AG09319 (cell line): ENCODE measurements around the gene RAB4A.
A peak's percentile ranks its signal among the peaks of the same experiment; 100 is the strongest.

Experiments
- DNase-seq: peaks from one replicate; pipeline ENCODE4 v3.0.0-alpha.2; 2010; ENCODE audit warnings: low read depth; ENCODE audit errors: extremely low read depth
- TF ChIP-seq, protein P1 (sequence below): IDR thresholded peaks from 2 replicates; pipeline ENCODE4 v1.5.1; 2011; ENCODE audit warnings: low read depth, mild to moderate bottlenecking, inconsistent platforms, low read length, moderate library complexity

The RAB4A gene, protein sequence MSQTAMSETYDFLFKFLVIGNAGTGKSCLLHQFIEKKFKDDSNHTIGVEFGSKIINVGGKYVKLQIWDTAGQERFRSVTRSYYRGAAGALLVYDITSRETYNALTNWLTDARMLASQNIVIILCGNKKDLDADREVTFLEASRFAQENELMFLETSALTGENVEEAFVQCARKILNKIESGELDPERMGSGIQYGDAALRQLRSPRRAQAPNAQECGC

DNA sequence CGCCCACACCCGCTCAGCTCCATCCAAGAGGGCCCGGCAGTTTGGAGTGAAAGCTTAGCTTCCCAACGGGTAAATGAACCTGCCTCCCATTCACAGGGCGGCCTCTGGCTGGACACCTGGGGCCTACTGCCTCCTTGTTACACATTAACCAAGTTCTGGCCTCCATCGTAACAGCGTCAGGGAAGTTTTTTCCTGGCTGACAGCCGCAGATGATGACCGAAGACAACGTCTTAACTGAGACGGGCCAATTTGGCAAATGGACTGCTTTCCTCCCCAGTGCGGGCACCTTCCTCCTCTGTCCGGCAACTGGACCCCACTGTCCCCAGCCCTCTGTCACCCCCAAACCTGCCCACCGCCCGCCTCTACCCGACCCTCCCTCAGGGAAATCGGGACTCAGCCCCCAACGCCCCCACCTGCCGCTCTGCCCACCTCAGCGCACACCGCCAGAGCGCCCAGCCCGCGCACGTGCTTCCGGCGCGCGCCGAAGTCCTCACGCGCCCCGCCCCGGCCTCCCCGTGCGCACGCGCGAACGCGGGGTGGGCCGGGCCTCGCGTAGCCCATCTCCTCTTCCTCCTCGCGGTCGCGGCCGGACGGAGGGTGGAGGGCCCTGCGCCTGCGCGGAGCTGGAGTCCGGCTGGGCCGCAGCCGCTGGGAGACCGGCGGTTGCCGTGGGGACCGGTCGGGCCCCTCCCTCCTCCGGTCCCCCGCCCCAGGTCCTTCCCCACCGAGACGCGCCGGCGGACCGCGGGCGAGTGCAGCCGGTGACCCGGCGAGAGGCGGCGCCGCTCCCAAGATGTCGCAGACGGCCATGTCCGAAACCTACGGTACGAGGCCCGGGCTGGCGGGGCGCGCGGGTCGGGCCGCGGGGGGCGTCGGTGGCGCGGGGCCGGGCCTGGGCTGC, at the start of gene RAB4A:
RAB4A (plus strand) TSS at position 565 of the 901 bp plus-strand sequence; CDS start at position 794, 229 bp downstream.
- TF ChIP-seq, protein P1, sequence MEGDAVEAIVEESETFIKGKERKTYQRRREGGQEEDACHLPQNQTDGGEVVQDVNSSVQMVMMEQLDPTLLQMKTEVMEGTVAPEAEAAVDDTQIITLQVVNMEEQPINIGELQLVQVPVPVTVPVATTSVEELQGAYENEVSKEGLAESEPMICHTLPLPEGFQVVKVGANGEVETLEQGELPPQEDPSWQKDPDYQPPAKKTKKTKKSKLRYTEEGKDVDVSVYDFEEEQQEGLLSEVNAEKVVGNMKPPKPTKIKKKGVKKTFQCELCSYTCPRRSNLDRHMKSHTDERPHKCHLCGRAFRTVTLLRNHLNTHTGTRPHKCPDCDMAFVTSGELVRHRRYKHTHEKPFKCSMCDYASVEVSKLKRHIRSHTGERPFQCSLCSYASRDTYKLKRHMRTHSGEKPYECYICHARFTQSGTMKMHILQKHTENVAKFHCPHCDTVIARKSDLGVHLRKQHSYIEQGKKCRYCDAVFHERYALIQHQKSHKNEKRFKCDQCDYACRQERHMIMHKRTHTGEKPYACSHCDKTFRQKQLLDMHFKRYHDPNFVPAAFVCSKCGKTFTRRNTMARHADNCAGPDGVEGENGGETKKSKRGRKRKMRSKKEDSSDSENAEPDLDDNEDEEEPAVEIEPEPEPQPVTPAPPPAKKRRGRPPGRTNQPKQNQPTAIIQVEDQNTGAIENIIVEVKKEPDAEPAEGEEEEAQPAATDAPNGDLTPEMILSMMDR: no peak
- peak; percentile 68 for DNase-seq

DNA sequence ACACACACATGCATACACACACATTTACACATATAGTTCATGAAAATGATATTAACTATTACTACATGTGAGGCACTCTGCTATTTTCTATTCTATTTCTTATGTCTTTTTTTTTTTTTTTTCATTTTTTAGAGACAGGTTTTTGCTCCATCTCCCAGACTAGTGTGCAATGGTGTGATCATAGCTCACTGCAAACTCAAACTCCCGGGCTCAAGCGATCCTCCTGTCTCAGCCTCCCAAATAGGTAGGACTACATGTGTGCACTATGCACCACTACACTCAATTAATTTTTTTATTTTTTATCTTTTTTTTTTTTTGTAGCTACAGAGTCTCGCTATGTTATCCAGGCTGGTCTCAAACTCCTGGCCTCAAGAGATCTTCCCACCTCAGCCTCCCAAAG, 48.8 kb upstream of the RAB4A start:
- TF ChIP-seq, protein P1: no peak

DNA sequence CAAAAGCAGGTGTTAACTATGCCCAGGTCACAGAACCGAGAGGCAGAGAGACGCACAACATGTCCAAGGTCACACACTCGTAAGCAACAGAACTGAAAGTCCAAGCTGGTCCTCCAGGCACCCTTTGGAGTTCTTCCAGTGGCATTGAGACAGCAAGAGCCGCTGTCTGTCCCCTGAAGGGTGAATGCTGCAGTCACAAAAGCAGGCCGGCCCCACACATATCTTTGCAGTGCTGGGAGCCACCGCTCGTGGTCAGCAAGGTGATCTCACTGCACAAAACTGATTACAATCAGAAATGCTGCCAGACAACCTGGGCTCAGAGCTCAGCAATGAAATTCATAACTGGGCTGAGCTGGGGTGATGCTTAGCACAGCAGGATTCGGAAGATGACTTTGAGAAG, 47.4 kb upstream of the RAB4A start:
- no peak for DNase-seq

More for the DNA sequence above, 48.8 kb upstream of the RAB4A start:
- no peak for DNase-seq

DNA sequence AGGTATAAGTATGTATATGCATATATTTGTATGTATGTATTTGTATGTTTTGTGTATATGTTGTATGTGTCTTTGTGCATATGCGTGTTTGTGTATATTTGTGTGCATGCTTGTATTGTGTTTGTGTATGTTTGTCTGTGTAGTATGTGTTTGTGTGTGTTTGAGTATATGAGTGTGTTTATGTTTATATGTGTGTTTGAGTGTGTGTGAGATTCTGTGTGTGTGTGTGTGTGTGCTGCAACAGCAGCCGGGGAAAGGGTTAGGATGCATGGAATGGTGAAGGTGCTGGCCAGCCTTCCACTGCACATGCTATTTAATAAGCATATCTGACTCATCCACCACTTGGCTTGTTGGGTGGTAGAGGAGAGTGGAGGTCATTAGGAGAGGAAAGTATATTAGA, 46.6 kb upstream of the RAB4A start:
- no peak for DNase-seq
- TF ChIP-seq, protein P1: no peak

More for the DNA sequence above, 47.4 kb upstream of the RAB4A start:
- TF ChIP-seq, protein P1: no peak

DNA sequence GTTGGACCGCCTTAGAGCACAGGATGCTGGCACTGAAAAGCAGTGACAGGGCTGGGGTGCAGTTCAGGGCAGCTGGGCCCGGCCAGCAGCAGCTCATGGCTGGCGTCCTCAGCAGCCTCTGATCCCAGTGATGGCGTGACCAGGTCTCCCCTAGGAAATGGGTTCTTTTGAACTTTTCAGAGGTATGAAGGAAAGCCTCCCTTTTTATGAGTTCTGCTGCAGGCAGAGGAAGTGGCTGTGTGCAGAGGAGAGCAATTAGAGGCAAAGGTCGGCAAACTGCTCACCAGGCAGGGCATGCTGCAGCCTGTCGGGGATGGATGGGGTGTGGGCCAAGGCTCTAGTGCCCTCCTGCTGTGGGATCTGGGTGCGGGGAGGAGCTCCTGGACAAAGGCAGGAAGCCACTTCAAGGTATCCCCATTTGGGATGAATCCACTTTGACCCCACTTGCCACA, 45.6 kb upstream of the RAB4A start:
- DNase-seq: no peak
- TF ChIP-seq, protein P1: no peak

DNA sequence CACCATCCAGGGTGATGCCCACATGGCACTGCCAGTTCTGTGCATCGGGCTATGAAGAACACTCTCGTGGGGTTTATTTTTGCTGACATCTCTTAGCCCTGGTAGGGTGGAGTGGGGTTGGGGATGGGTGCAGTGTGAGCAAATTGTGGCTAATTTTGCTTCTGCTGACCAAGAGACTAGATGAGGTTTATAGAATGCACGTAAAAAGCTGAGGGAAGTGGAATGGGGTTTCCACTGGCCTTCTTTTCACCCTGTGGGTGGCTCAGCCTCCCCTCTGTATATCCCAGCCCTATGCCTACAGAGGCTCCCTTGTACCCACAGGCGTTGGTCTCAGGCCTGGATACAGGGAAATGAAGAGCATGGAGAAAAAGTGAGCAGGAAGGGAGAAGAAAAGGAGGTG, 44.1 kb upstream of the RAB4A start:
- DNase-seq: no peak
- TF ChIP-seq, protein P1: no peak
